HG03039 (cell line): ENCODE measurements around the gene PSMB8.
"Not testable (repeated sequence)": the region's sequence is repeated elsewhere in the genome, so short reads cannot be mapped to it uniquely, and the experiment has no call there.

Experiments
- ATAC-seq: cut with Tn5 transposase; IDR thresholded peaks from one replicate; pipeline ENCODE4 v1.9.1; 2021; ENCODE audit warnings: mild to moderate bottlenecking, moderate library complexity; ENCODE audit not compliant: unreplicated experiment

PSMB8 gene

GRCh38 chr6:32838114-32838958 is 5.5 kb downstream of the PSMB8 start, which contains the start of gene TAP2:
Gene TAP2, minus strand, starts transcription at chr6:32838739. Its CDS starts 506 bp downstream, at chr6:32838233.
- peak; percentile 75 for ATAC-seq

GRCh38 chr6:32837651-32838113 is 6.2 kb downstream of the PSMB8 start:
- ATAC-seq, result no peak

- ATAC-seq, result no peak
These were observed 7.0 kb downstream of the PSMB8 start for GRCh38 chr6:32836873-32837272.

GRCh38 chr6:32835167-32835893 is 8.5 kb downstream of the PSMB8 start:
- no peak for ATAC-seq

- ATAC-seq, result no peak
These were observed 10.2 kb downstream of the PSMB8 start for GRCh38 chr6:32833664-32834063.

- ATAC-seq, result no peak
These were observed 11.3 kb downstream of the PSMB8 start for GRCh38 chr6:32832535-32832934.

GRCh38 chr6:32830936-32831335 is 12.9 kb downstream of the PSMB8 start:
- no peak for ATAC-seq

- ATAC-seq, result no peak
These were observed 13.8 kb downstream of the PSMB8 start for GRCh38 chr6:32830017-32830416.

- no peak for ATAC-seq
These were observed 14.4 kb downstream of the PSMB8 start for GRCh38 chr6:32829495-32829894.

- ATAC-seq, result no peak
These were observed 16.8 kb downstream of the PSMB8 start for GRCh38 chr6:32827025-32827424.

GRCh38 chr6:32825966-32826365 is 17.9 kb downstream of the PSMB8 start:
- ATAC-seq, result no peak

GRCh38 chr6:32819729-32820128 is 24.1 kb downstream of the PSMB8 start:
- ATAC-seq, result no peak

- ATAC-seq, result no peak
These were observed 25.0 kb downstream of the PSMB8 start for GRCh38 chr6:32818867-32819266.

GRCh38 chr6:32816746-32817204 is 27.1 kb downstream of the PSMB8 start, which contains the start of gene HLA-DOB:
Gene HLA-DOB, minus strand, starts transcription at chr6:32817002. Its CDS starts 51 bp downstream, at chr6:32816951.
- ATAC-seq, result no peak

GRCh38 chr6:32815996-32816395 is 27.9 kb downstream of the PSMB8 start:
- no peak for ATAC-seq

GRCh38 chr6:32815115-32815514 is 28.7 kb downstream of the PSMB8 start:
- ATAC-seq, result no peak

- ATAC-seq, result no peak
These were observed 29.7 kb downstream of the PSMB8 start for GRCh38 chr6:32814145-32814544.

GRCh38 chr6:32809171-32809570 is 34.7 kb downstream of the PSMB8 start:
- no peak for ATAC-seq

- no peak for ATAC-seq
These were observed 36.7 kb downstream of the PSMB8 start for GRCh38 chr6:32807020-32807580.

GRCh38 chr6:32805404-32805803 is 38.4 kb downstream of the PSMB8 start:
- ATAC-seq, result not testable (repeated sequence)

- no peak for ATAC-seq
These were observed 40.4 kb downstream of the PSMB8 start for GRCh38 chr6:32803416-32803815.
